HG02970 (cell line): ENCODE results near the gene NEGR1.

Experiments used
- ATAC-seq: cut with Tn5 transposase; IDR thresholded peaks from one replicate; pipeline ENCODE4 v1.9.1; 2021; ENCODE audit warnings: mild to moderate bottlenecking, moderate library complexity, moderate number of reproducible peaks; ENCODE audit not compliant: unreplicated experiment, low FRiP score

NEGR1 gene

GRCh38 chr1:71737768-71738167 is 544.6 kb downstream of the NEGR1 start:
- ATAC-seq: no peak

DNA sequence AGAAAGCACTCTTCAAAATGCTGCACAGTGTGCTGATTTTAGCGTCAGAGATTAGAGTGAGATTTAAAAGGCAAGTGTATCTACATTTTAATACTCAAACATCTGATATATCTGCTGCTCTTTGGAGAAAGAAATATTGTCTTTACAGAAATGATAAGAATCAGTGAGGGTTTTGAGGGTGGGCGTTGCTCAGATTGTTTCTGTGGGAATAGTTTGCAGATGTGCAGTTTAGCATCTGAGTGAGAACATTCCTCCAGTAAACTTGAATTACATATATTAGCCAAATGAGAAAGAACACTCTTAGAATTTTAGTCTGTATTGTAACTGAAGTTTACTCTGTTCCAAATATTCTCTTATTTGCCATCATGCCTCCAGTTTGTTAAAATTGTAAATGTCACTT is 549.2 kb downstream of the NEGR1 start:
- ATAC-seq: no peak

- ATAC-seq: no peak
Observed at GRCh38 chr1:71721532-71721931, 560.8 kb downstream of the NEGR1 start.

GRCh38 chr1:71719330-71719729 is 563.0 kb downstream of the NEGR1 start:
- ATAC-seq: no peak

GRCh38 chr1:71717186-71717585 is 565.2 kb downstream of the NEGR1 start:
- no peak for ATAC-seq

- ATAC-seq: no peak
Observed at GRCh38 chr1:71711456-71711855, 570.9 kb downstream of the NEGR1 start.

GRCh38 chr1:71706029-71706671 is 576.2 kb downstream of the NEGR1 start:
- ATAC-seq: no peak

GRCh38 chr1:71698186-71698585 is 584.2 kb downstream of the NEGR1 start:
- no peak for ATAC-seq

GRCh38 chr1:71695821-71696220 is 586.5 kb downstream of the NEGR1 start:
- ATAC-seq: no peak

DNA sequence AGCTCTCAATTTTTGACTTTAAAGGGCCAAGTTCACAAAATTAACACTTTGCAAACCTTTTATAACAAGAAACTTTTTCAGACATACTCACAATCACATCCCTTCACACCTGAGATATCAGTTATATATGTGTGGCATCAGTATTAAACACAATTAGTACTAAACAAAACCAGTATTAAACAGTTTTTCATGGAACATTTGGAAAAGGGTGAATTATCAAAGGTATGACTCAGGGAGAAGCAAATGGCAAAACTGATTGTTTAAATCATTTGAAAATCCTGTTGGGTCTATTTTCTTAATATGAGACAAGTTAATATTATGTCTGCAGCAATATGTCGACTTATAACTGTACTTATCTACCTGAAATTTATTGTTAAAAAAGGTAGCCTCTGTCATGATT is 587.3 kb downstream of the NEGR1 start:
- ATAC-seq: no peak

DNA sequence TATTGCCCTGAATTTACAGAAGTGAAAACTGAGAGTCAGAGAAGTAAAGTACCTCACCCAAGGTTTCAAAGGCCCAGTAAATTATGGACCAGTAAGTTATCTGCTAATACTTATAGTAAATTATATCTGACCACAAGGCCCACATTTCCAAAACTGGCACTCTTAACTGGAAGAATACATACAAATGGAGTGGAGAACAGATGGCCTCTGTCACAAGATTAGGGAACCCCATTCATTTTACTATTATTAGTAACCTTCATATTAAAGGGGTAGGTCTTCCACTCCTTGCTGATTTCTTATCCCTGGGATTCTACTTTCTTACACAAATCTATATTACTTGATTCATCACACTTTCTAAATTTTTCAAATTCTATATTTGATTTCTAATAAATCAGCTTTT is 588.8 kb downstream of the NEGR1 start:
- no peak for ATAC-seq

DNA sequence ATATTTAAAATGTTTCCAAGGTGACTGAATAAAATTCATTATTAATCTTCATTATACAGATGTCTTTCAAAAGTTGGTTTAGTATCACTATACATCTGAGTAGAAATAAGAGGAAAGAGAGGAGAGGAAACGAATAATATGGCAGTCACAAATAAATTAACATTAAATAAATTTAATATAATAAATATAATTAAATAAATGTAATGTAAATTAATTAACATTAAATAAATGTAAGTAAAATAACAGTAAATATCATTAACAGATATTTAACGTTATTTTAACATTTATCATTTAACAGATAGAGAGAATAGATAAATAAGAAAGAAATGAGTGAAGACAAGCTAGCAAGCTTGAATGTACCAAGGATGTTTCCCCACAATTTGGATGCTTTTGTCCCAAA is 592.7 kb downstream of the NEGR1 start:
- no peak for ATAC-seq

GRCh38 chr1:71687376-71687775 is 595.0 kb downstream of the NEGR1 start:
- ATAC-seq: no peak

GRCh38 chr1:71676979-71677925 is 605.1 kb downstream of the NEGR1 start:
- ATAC-seq: no peak

DNA sequence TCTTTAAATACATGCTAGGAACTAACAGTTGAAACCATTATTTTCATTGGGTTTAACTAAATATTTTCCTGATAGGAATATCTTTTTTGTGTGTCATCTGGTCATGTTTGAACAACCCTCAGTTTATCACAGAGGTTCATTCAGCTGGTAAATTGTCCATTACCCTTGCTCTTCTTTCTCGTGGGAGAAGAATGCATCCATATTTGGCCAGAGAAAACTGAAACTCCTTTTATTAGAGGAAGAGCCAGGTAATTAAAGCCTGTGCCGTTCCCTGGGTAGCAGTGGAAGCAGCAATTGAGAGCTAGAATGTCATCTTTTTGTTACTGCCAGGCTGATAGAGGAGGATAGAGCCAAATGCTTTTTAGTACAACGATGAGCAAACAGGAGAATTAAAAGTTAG is 614.3 kb downstream of the NEGR1 start:
- no peak for ATAC-seq

GRCh38 chr1:71667216-71667615 is 615.1 kb downstream of the NEGR1 start:
- no peak for ATAC-seq

- ATAC-seq: no peak
Observed at GRCh38 chr1:71666609-71667008, 615.7 kb downstream of the NEGR1 start.

DNA sequence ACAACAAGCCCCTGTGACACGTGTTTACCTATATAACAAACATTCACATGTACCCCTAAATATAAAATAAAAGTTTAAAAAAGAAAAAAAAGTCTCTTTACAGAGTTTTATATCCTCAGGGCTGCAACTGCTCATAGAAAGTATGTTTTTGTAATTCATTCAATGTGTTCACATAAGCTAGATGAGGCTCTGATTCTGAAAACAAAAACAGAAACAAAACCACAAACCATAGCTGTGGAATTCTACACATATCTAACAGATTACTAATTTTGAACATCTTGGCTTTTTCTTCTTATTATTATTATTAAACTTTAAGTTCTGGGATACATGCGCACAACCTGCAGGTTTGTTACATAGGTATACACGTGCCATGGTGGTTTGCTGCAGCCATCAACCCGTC is 621.9 kb downstream of the NEGR1 start:
- no peak for ATAC-seq

GRCh38 chr1:71657891-71658679 is 624.3 kb downstream of the NEGR1 start:
- no peak for ATAC-seq

DNA sequence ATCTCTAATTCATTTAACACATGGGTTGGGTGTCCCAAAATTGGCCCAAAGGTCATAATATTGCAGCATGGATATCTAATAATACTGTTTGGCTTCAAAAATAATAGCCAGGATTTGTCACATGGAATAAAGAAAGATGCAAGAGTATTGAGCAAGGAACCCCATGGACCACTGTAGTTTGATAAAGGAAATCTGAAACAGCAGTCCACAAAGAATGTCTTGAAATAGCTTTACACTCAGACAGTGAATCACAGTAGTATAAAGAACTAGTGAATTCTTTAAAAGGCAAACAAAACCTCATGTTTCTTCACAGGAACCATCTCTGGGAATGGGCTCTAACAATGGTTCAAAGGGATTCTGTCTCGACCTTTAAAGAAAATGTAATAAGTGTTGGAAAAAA is 625.4 kb downstream of the NEGR1 start:
- ATAC-seq: no peak

GRCh38 chr1:71655604-71656003 is 626.7 kb downstream of the NEGR1 start:
- no peak for ATAC-seq
